H1 (cell line): Measurements from ENCODE around the gene TTYH2. TPM values are rescaled to one million over a fixed set of nuclear protein-coding genes. Genes with fewer than 3 reads are reported as not detected.

Experiments used
- CHD7 ChIP-seq: fragments of 300-600 bp; sonication (generic); IDR thresholded peaks from 2 replicates; pipeline ENCODE4 v1.7.1; 2012; ENCODE audit warnings: low read length, moderate library complexity, mild to moderate bottlenecking, inconsistent platforms; ENCODE audit not compliant: insufficient replicate concordance
- CTBP2 ChIP-seq: IDR thresholded peaks from 2 replicates; pipeline ENCODE4 v1.7.0; 2011; ENCODE audit warnings: borderline replicate concordance, mild to moderate bottlenecking, moderate library complexity, mixed read lengths, low read length; ENCODE audit not compliant: insufficient read depth, insufficient read length
- SIRT6 ChIP-seq: IDR thresholded peaks from one replicate; pipeline ENCODE4 v1.7.1; 2012; ENCODE audit warnings: low read length, inconsistent platforms
- YY1 ChIP-seq: IDR thresholded peaks from 2 replicates; pipeline ENCODE4 v1.6.1; 2011; ENCODE audit warnings: low read depth, mild to moderate bottlenecking, low read length
- polyA plus RNA-seq, 7 experiments: library from polyadenylated mRNA; depleted of rRNA in 3 of 7; stranded (reverse) in 5 of 7; unstranded in 2 of 7; fragments of >200 nt in 5 of 7; fragments of 200-250 nt in 2 of 7; gene quantifications; 1 replicate in 5 of 7; 2 replicates in 1 of 7; 4 replicates in 1 of 7; pipeline versions ENCODE4 v1.2.1 to v1.2.3, GENCODE V29; 2011 to 2013; ENCODE audit warnings: missing spikeins in 2 of 7, mixed read lengths in 2 of 7
- total RNA-seq: library from RNA; stranded (reverse); fragmentation: NEBNext Ultra II Directional; extraction: Animal tissue kit (Norgen Biotek cat#: 25700); gene quantifications from 2 replicates; pipeline ENCODE4 v1.2.1, GENCODE V29; 2021

The TTYH2 gene
- total and polyA plus RNA-seq, 2 of the 8 experiments (the other 6 are each of a cell fraction or from before 2014, with no cell fraction given), result 3.2 to 9.2 TPM

- TF ChIP-seq CHD7 (no peak), CTBP2 (no peak), SIRT6 (no peak), YY1 (no peak)
Measured at GRCh38 chr17:74211912-74212208, 1.5 kb upstream of the TTYH2 start (continued).
